Measurements from ENCODE around the gene ZDHHC23. TPM values are rescaled to one million over a fixed set of nuclear protein-coding genes. Genes with fewer than 3 reads are reported as not detected.

ZDHHC23 gene
- total and polyA plus RNA-seq, 2 of the 4 experiments (the other 2 are of a cell fraction) = 0.50 to 0.90 TPM

- Histone ChIP-seq H3K56ac (ENCODE audit: extremely low read depth, insufficient read depth, low read length) (no peak overlapping the region), H2BK120ac (ENCODE audit: low read depth, low read length) (no peak overlapping the region), H3K18ac (ENCODE audit: low read depth, low read length) (no peak overlapping the region), H3K36me3 (ENCODE audit: control insufficient read depth, insufficient read depth, low read length) (no peaks in the 10 kb centered on the region), H3K9me3 (ENCODE audit: control insufficient read depth, insufficient read depth, low read length) (no peaks in the 10 kb centered on the region), H3K27me3 (ENCODE audit: control insufficient read depth, insufficient read depth, low read length) (no peaks in the 10 kb centered on the region; the same call in 1 of the 2 replicates), H3K27ac (ENCODE audit: insufficient read depth, low read length) (no peak overlapping the region), H2AK5ac (ENCODE audit: low read depth, low read length) (no peak overlapping the region), H3K9me1 (ENCODE audit: insufficient read depth, low read length) (no peaks in the 10 kb centered on the region), H3K23ac (ENCODE audit: low read depth, low read length) (no peak overlapping the region), H3K4me3 (ENCODE audit: insufficient read depth, low read depth, low read length) (no peak overlapping the region), H2AK9ac (replicated peaks; ENCODE audit: low read depth, low read length, poor library complexity) (no peak overlapping the region), H3K4me1 (ENCODE audit: control insufficient read depth, insufficient read depth, low read length) (no peaks in the 10 kb centered on the region), H3K4ac (ENCODE audit: low read depth, low read length) (no peak overlapping the region), H4K20me1 (ENCODE audit: insufficient read depth, low read length) (no peaks in the 10 kb centered on the region), H2BK5ac (ENCODE audit: low read depth, low read length, poor library complexity, severe bottlenecking) (no peak overlapping the region), H2BK15ac (ENCODE audit: low read depth, low read length) (no peak overlapping the region), H3K79me1 (ENCODE audit: low read depth in 1 of 2, low read length in 2 of 2) (no peaks in the 10 kb centered on the region), H3K9ac (ENCODE audit: low read depth, low read length) (no peak overlapping the region), H2BK20ac (ENCODE audit: low read depth, low read length) (no peak overlapping the region), H4K91ac (ENCODE audit: insufficient read depth, low read depth, low read length) (no peak overlapping the region), H4K5ac (ENCODE audit: low read depth, low read length) (no peak overlapping the region), H3K4me2 (ENCODE audit: low read depth, low read length) (no peak overlapping the region), H3K14ac (replicated peaks; ENCODE audit: low read depth, low read length) (no peak overlapping the region), H2AFZ (replicated peaks; ENCODE audit: low read length, poor library complexity) (no peak overlapping the region), H4K8ac (ENCODE audit: low read depth in 2 of 2, low read length in 2 of 2) (no peak overlapping the region)
- intact Hi-C loops (cut with micrococcal nuclease) = no loop called here
- ATAC-seq (ENCODE audit: low read depth) = no peak
- ChIA-PET CTCF (no interaction called here), POLR2A (ENCODE audit: unreplicated experiment) (no interaction called here)
- dilution Hi-C loops (cut with HindIII; ENCODE audit: low sequenced_read_pairs, unreplicated experiment) = no loop called here
- in situ Hi-C loops (cut with MboI; ENCODE audit: low sequenced_read_pairs) = no loop called here
- WGBS, 2 experiments (ENCODE audit: extremely low coverage in 2 of 2, insufficient read length in 1 of 2) = no CpG with 5 or more reads among the region's 3 CpGs
- no peak for DNase-seq
- no peak for TF ChIP-seq MXI1 (IDR thresholded peaks at IDR 0.05; ENCODE audit: borderline replicate concordance, low read depth, low read length)
- no peak for TF ChIP-seq RAD21 (IDR thresholded peaks at IDR 0.05; ENCODE audit: low read length)
- TF ChIP-seq, protein P1, sequence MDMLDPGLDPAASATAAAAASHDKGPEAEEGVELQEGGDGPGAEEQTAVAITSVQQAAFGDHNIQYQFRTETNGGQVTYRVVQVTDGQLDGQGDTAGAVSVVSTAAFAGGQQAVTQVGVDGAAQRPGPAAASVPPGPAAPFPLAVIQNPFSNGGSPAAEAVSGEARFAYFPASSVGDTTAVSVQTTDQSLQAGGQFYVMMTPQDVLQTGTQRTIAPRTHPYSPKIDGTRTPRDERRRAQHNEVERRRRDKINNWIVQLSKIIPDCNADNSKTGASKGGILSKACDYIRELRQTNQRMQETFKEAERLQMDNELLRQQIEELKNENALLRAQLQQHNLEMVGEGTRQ (IDR thresholded peaks at IDR 0.05; ENCODE audit: low read depth, low read length) = no peak
- no peak for TF ChIP-seq RCOR1 (IDR thresholded peaks at IDR 0.05; ENCODE audit: insufficient replicate concordance, low read length)
- peak; percentile 79 for TF ChIP-seq MAFK (IDR thresholded peaks at IDR 0.05; ENCODE audit: low read depth, low read length)
- no TSS peak for BruUV-seq (replicated peaks)
Measured at GRCh38 chr3:113983544-113983943, 35.7 kb downstream of the ZDHHC23 start.

All from IMR-90 (cell line).